ENCODE data around the gene ZMYND12.

The ZMYND12 gene

DNA sequence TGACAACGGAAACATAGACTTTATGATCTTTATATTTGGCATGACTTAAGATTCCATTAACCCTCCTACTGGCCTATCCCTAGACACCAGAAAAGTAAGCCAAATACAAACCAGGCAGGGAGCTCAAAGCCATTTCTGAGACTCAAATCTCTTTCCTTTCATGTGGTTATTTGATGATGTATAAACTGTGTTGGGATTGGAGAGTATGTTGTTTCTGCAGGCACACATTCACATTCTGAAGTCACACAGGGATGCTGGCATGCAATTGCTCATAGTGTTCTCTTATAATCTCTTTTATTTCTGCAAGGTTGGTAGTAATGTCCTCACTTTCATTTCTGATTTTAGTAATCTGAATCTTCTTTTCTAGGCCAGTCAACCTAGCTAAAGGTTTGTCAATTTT is 5.8 kb downstream of the ZMYND12 start:
- no peak for DNase-seq (ENCODE audit: low read depth, low spot score)
- TF ChIP-seq, protein P1, sequence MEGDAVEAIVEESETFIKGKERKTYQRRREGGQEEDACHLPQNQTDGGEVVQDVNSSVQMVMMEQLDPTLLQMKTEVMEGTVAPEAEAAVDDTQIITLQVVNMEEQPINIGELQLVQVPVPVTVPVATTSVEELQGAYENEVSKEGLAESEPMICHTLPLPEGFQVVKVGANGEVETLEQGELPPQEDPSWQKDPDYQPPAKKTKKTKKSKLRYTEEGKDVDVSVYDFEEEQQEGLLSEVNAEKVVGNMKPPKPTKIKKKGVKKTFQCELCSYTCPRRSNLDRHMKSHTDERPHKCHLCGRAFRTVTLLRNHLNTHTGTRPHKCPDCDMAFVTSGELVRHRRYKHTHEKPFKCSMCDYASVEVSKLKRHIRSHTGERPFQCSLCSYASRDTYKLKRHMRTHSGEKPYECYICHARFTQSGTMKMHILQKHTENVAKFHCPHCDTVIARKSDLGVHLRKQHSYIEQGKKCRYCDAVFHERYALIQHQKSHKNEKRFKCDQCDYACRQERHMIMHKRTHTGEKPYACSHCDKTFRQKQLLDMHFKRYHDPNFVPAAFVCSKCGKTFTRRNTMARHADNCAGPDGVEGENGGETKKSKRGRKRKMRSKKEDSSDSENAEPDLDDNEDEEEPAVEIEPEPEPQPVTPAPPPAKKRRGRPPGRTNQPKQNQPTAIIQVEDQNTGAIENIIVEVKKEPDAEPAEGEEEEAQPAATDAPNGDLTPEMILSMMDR (IDR thresholded peaks at IDR 0.05; ENCODE audit: insufficient read depth, low read length, missing control alignments), result no peak
- ChIA-PET CTCF (no interaction called here), POLR2A (no interaction called here)
- no peak overlapping the region for H3K4me3 ChIP-seq (ENCODE audit: low read depth, low read length)

GRCh38 chr1:42449256-42449655 is 6.6 kb downstream of the ZMYND12 start:
- POLR2A ChIA-PET, result no interaction called here
- no peak overlapping the region for H3K4me3 ChIP-seq (ENCODE audit: low read depth, low read length)
- TF ChIP-seq, protein P1 (IDR thresholded peaks at IDR 0.05; ENCODE audit: insufficient read depth, low read length, missing control alignments), result no peak
- CTCF ChIA-PET, result no interaction called here
- DNase-seq (ENCODE audit: low read depth, low spot score), result no peak

DNA sequence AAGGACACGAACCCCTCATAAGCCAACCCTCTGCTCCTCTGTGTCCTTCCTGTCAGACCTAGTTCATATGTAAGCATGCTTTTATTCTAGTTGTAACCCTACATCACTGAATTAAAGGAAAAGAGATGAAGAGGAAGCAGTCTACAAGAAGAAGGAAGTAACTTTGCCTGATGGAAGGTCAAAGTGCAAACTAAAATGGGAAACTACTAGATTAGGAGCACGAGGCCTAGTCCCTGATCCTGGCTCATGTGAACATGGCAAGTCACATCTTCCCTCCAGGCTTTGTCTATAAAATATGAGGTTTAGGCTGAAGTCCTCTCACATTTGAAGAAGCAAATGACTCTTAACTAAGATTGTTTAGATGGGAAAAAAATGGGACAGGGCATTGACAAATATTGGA is 13.2 kb downstream of the ZMYND12 start:
- no peak for DNase-seq (ENCODE audit: low read depth, low spot score)
- CTCF ChIA-PET, result no interaction called here
- H3K4me3 ChIP-seq (ENCODE audit: low read depth, low read length), result no peak overlapping the region
- POLR2A ChIA-PET, result no interaction called here
- TF ChIP-seq, protein P1 (IDR thresholded peaks at IDR 0.05; ENCODE audit: insufficient read depth, low read length, missing control alignments), result no peak

GRCh38 chr1:42439940-42440339 is 15.9 kb downstream of the ZMYND12 start:
- TF ChIP-seq, protein P1 (IDR thresholded peaks at IDR 0.05; ENCODE audit: insufficient read depth, low read length, missing control alignments), result no peak
- ChIA-PET POLR2A (interaction anchor here (1.2 kb wide), 1 partner anchor 24 kb away, joined by 5 read pairs; no protein-coding TSS in a partner anchor), CTCF (interaction anchor here (1.3 kb wide), 1 partner anchor 9 kb away, joined by 3 read pairs; no protein-coding TSS in a partner anchor)
- no peak overlapping the region for H3K4me3 ChIP-seq (ENCODE audit: low read depth, low read length)
- DNase-seq (ENCODE audit: low read depth, low spot score), result no peak

DNA sequence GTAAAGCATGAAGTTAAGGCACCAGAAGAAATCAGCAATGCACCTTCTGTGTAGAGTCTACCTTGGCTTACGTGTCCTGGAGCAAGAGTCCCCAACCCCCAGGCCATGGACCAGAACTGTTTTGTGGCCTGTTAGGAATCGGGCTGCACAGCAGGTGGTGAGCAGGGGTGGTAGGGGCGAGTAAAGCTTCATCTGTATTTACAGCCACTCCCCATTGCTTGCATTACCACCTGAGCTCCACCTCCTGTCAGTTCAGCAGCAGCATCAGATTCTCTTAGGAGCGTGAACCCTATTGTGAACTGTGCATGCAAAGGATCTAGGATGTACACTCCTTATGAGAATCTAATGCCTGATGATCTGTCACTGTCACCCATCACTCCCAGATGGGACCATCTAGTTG is 21.5 kb downstream of the ZMYND12 start:
- POLR2A ChIA-PET, result no interaction called here
- DNase-seq (ENCODE audit: low read depth, low spot score), result no peak
- TF ChIP-seq, protein P1 (IDR thresholded peaks at IDR 0.05; ENCODE audit: insufficient read depth, low read length, missing control alignments), result no peak
- CTCF ChIA-PET, result interaction anchor here (1.1 kb wide), 1 partner anchor 12 kb away, joined by 3 read pairs; no protein-coding TSS in a partner anchor
- H3K4me3 ChIP-seq (ENCODE audit: low read depth, low read length), result no peak overlapping the region

DNA sequence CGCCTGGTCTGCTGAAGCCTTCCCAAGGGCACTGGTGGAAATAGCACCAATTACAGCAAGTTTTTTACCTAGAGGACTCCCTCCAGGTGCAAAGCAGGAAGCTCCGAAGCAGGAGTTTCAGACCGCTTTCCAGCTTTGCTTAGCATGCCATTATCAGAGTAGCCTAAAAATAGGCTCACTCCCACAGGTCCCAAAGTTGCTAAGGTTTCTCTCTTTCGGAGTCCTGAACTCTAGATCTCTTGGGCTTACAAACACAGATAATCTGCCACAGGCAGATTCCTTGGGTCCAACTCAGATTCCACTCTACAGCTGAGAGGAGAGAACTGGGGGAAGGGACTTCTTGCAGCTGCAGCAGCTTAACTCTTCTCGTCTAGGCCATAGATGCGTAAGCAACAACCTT is 22.5 kb downstream of the ZMYND12 start:
- DNase-seq (ENCODE audit: low read depth, low spot score), result no peak
- H3K4me3 ChIP-seq (ENCODE audit: low read depth, low read length), result no peak overlapping the region
- ChIA-PET CTCF (interaction anchor here (1.1 kb wide), 1 partner anchor 11 kb away, joined by 3 read pairs; no protein-coding TSS in a partner anchor), POLR2A (no interaction called here)
- TF ChIP-seq, protein P1 (IDR thresholded peaks at IDR 0.05; ENCODE audit: insufficient read depth, low read length, missing control alignments), result no peak
